DND-41 (cell line): ENCODE measurements around the gene TTC28.
"Not testable (repeated sequence)": the region's sequence is repeated elsewhere in the genome, so short reads cannot be mapped to it uniquely, and the experiment has no call there.

ENCODE experiments used
- ATAC-seq: fragments of 200-7000 bp; cut with Tn5 transposase; 3 replicates; pipeline ENCODE4 v1.9.1; 2021; ENCODE audit warnings: low read depth; ENCODE audit not compliant: insufficient read depth
- DNase-seq: peaks from one replicate; pipeline ENCODE4 v3.0.0-alpha.2; 2020
- H2AFZ ChIP-seq: 2 replicates; pipeline ENCODE4 v1.6.0; 2012; ENCODE audit warnings: low read depth, low read length
- H3K27ac ChIP-seq: 2 replicates; pipeline ENCODE4 v1.5.1; 2012; ENCODE audit warnings: low read length, inconsistent platforms
- H3K27me3 ChIP-seq: fragments of 200-600 bp; sonication (generic); 2 replicates; pipeline ENCODE4 v1.6.0; 2012; ENCODE audit warnings: low read length, mild to moderate bottlenecking, inconsistent platforms; ENCODE audit not compliant: insufficient read depth, poor library complexity
- H3K36me3 ChIP-seq: 2 replicates; pipeline ENCODE4 v1.5.1; 2012; ENCODE audit warnings: low read length, inconsistent platforms; ENCODE audit not compliant: insufficient read depth
- H3K4me1 ChIP-seq: 2 replicates; pipeline ENCODE4 v1.5.1; 2012; ENCODE audit warnings: mild to moderate bottlenecking, low read length; ENCODE audit not compliant: insufficient read depth
- H3K4me2 ChIP-seq: 2 replicates; pipeline ENCODE4 v1.6.0; 2012; ENCODE audit warnings: mild to moderate bottlenecking, moderate library complexity, low read length, inconsistent platforms; ENCODE audit not compliant: insufficient read depth
- H3K4me3 ChIP-seq, 2 experiments: fragments of 200-600 bp in 1 of 2; shearing (Covaris generic) in 1 of 2; 2 replicates each; pipeline ENCODE4 v1.5.1; 2012 to 2016; ENCODE audit warnings: inconsistent platforms in 2 of 2, low read length in 2 of 2, mild to moderate bottlenecking in 2 of 2, low read depth in 1 of 2, moderate library complexity in 1 of 2
- H3K79me2 ChIP-seq: 2 replicates; pipeline ENCODE4 v1.6.0; 2012; ENCODE audit warnings: low read length, inconsistent platforms; ENCODE audit not compliant: insufficient read depth
- H3K9ac ChIP-seq: 2 replicates; pipeline ENCODE4 v1.6.0; 2012; ENCODE audit warnings: low read depth, mild to moderate bottlenecking, inconsistent platforms, low read length, moderate library complexity
- H3K9me3 ChIP-seq: 2 replicates; pipeline ENCODE4 v1.5.1; 2012; ENCODE audit warnings: low read length, moderate library complexity, mild to moderate bottlenecking, inconsistent platforms; ENCODE audit not compliant: insufficient read depth, severe bottlenecking
- H4K20me1 ChIP-seq: 2 replicates; pipeline ENCODE4 v1.6.0; 2012; ENCODE audit warnings: low read length; ENCODE audit not compliant: insufficient read depth
- EZH2 ChIP-seq: IDR thresholded peaks from 3 replicates; pipeline ENCODE4 v1.6.1; 2012; ENCODE audit warnings: borderline replicate concordance, low read depth, mild to moderate bottlenecking, moderate library complexity, low read length, inconsistent platforms; ENCODE audit not compliant: severe bottlenecking
- TF ChIP-seq, protein P1 (sequence below): IDR thresholded peaks from 2 replicates; pipeline ENCODE4 v1.5.1; 2012; ENCODE audit warnings: borderline replicate concordance, low read length, moderate library complexity, mild to moderate bottlenecking; ENCODE audit not compliant: poor library complexity, severe bottlenecking; ENCODE audit errors: extremely low read depth

The TTC28 gene

DNA sequence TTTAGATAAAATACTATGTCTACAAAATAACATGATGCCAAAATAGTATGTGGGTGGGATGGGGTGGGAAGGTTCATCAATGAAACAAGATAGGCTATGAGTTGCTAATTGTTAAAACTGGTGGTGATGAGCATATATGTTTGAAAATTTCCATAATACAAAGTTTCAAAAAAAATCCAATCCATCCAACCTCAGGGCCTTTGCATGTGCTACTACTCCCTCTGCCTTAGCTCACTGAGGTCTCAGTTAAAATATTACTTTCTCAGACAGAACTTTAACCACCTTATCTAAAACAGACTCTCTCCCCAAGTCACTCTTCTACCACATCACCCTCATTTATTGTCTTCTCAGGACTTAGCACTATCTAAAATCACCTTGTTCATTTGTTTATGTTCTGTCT is 201.1 kb downstream of the TTC28 start:
- H3K4me1 ChIP-seq = peaks cover 27% of the 10 kb centered on the region
- no peak for DNase-seq
- H3K9me3 ChIP-seq = no peaks in the 10 kb centered on the region
- H3K79me2 ChIP-seq = no peaks in the 10 kb centered on the region
- H4K20me1 ChIP-seq = no peaks in the 10 kb centered on the region
- H2AFZ ChIP-seq = no peak overlapping the region
- no peak overlapping the region for H3K4me2 ChIP-seq
- no peaks in the 10 kb centered on the region for H3K27me3 ChIP-seq
- no peak overlapping the region for H3K4me3 ChIP-seq
- no peak overlapping the region for H3K27ac ChIP-seq
- no peaks in the 10 kb centered on the region for H3K36me3 ChIP-seq
- ATAC-seq = no peak
- H3K9ac ChIP-seq = no peak overlapping the region
- TF ChIP-seq, protein P1, sequence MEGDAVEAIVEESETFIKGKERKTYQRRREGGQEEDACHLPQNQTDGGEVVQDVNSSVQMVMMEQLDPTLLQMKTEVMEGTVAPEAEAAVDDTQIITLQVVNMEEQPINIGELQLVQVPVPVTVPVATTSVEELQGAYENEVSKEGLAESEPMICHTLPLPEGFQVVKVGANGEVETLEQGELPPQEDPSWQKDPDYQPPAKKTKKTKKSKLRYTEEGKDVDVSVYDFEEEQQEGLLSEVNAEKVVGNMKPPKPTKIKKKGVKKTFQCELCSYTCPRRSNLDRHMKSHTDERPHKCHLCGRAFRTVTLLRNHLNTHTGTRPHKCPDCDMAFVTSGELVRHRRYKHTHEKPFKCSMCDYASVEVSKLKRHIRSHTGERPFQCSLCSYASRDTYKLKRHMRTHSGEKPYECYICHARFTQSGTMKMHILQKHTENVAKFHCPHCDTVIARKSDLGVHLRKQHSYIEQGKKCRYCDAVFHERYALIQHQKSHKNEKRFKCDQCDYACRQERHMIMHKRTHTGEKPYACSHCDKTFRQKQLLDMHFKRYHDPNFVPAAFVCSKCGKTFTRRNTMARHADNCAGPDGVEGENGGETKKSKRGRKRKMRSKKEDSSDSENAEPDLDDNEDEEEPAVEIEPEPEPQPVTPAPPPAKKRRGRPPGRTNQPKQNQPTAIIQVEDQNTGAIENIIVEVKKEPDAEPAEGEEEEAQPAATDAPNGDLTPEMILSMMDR = no peak
- TF ChIP-seq EZH2 = no peak

DNA sequence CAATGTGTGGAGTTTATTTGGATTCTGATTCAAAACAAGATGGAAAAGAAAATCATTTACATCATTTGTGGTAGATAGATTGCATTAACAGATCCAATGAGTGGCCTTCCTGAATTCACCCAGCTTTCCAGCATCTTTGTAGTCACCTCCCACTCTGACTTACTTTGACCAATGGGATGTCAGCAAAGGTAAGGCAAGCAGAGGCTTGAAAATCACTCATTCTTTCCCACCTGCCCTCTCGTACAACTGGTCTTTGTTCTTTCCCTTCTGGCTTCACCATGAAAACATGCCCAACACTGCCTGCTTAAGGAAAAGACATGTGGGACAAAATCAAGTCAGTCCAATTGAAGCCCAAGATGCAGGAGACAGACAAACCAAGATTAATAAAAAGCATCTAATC is 202.1 kb downstream of the TTC28 start:
- H3K4me1 ChIP-seq = peaks cover 27% of the 10 kb centered on the region
- H2AFZ ChIP-seq = no peak overlapping the region
- no peaks in the 10 kb centered on the region for H3K36me3 ChIP-seq
- no peak overlapping the region for H3K4me2 ChIP-seq
- H3K79me2 ChIP-seq = no peaks in the 10 kb centered on the region
- no peak overlapping the region for H3K4me3 ChIP-seq
- no peak for TF ChIP-seq EZH2
- TF ChIP-seq, protein P1 = no peak
- H3K27me3 ChIP-seq = no peaks in the 10 kb centered on the region
- H3K9ac ChIP-seq = no peak overlapping the region
- DNase-seq = no peak
- H3K27ac ChIP-seq = no peak overlapping the region
- no peaks in the 10 kb centered on the region for H3K9me3 ChIP-seq
- no peaks in the 10 kb centered on the region for H4K20me1 ChIP-seq
- no peak for ATAC-seq

DNA sequence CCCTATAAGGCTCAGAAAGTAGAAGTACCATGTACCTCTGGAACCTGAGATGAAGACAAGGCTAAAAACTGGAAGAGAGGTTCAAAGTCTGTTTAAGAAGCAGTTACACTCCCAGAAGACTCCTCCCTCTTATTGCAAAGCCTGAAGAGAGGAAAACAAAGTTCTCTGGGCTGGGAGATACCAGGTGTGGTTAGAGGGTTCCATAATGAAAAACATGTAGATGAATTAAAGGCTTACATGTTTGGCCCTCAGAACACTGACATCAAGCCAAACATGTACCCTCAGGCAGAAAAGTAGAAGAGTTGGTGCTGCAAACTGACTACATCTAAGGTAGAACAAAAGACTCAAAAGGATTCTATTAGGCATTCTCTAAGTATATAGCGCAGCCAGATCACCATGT is 205.3 kb downstream of the TTC28 start:
- Histone ChIP-seq H3K4me1 (peaks cover 12% of the 10 kb centered on the region; the same call in 1 of the 2 replicates), H2AFZ (peak overlapping the region; percentile 59), H3K4me3 (no peak overlapping the region), H4K20me1 (no peaks in the 10 kb centered on the region), H3K9me3 (no peaks in the 10 kb centered on the region), H3K27me3 (no peaks in the 10 kb centered on the region), H3K4me2 (no peak overlapping the region), H3K79me2 (no peaks in the 10 kb centered on the region), H3K27ac (no peak overlapping the region), H3K36me3 (no peaks in the 10 kb centered on the region), H3K9ac (no peak overlapping the region)
- ATAC-seq = no peak
- no peak for TF ChIP-seq EZH2
- TF ChIP-seq, protein P1 = no peak
- DNase-seq = no peak

DNA sequence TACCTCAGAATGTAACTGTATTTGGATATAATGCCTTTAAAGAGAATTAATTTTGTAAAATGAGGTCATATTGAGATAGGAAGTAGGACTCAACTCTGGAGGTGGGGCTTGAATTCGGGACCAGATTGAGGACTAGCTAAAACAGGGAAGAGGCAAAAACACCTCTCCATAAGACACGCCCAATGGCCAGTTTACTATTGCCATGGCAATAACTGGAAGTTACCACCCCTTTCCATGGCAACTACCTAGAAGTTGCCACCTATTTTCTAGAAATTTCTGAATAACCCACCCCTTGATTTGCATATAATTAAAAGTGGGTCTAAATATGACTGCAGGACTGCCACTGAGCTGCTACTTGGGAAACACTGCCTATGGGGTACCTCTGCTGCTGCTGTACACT is 206.4 kb downstream of the TTC28 start:
- no peak overlapping the region for H3K4me3 ChIP-seq
- H3K36me3 ChIP-seq = no peaks in the 10 kb centered on the region
- no peaks in the 10 kb centered on the region for H3K79me2 ChIP-seq
- DNase-seq (no peak), ATAC-seq (no peak)
- H3K4me1 ChIP-seq = peaks cover 5% of the 10 kb centered on the region; the same call in 1 of the 2 replicates
- no peak for TF ChIP-seq EZH2
- TF ChIP-seq, protein P1 = no peak
- H4K20me1 ChIP-seq = no peaks in the 10 kb centered on the region
- H3K9ac ChIP-seq = no peak overlapping the region
- no peaks in the 10 kb centered on the region for H3K9me3 ChIP-seq
- H3K27ac ChIP-seq = no peak overlapping the region
- H3K4me2 ChIP-seq = no peak overlapping the region
- no peaks in the 10 kb centered on the region for H3K27me3 ChIP-seq
- H2AFZ ChIP-seq = no peak overlapping the region

DNA sequence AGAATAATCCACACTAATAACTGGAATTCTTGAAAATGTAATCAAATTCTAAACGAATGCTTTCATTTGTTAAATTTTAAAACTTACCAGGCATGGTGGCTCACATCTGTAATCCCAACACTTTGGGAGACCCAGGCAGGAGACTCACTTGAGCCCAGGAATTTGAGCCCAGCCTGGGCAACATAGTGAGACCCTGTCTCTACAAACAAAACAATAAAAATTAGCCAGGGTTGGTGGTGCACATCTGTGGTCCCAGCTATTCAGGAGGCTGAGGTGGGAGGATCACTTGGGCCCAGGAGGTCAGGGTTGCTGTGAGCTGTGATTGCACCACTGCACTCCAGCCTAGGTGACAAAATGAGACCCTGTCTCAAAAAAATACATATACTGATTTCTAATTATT is 212.6 kb downstream of the TTC28 start:
- H2AFZ ChIP-seq, H3K4me2 ChIP-seq, DNase-seq, H3K9ac ChIP-seq, H3K9me3 ChIP-seq, ATAC-seq, H3K4me1 ChIP-seq, H3K36me3 ChIP-seq, H3K79me2 ChIP-seq, H3K27me3 ChIP-seq, H3K27ac ChIP-seq, H3K4me3 ChIP-seq, H4K20me1 ChIP-seq: not testable (repeated sequence)
